Immature natural killer cell (primary cell): ENCODE data around the gene LRRC17. TPM values are rescaled to one million over a fixed set of nuclear protein-coding genes. Genes with fewer than 3 reads are reported as not detected.
"Not testable (repeated sequence)": the region's sequence is repeated elsewhere in the genome, so short reads cannot be mapped to it uniquely, and the experiment has no call there.

Experiments
- DNase-seq, 3 donors: peaks; one replicate each; pipeline ENCODE4 v3.0.0; 2022; ENCODE audit warnings: mixed read lengths in 1 of 3
- H3K27ac Mint-ChIP-seq, 6 donors: one replicate each; pipeline ENCODE4 v1.8.0; 2020; ENCODE audit warnings: mixed read lengths in 6 of 6, mild to moderate bottlenecking in 5 of 6, inconsistent platforms in 4 of 6, moderate library complexity in 3 of 6
- H3K27me3 Mint-ChIP-seq, 3 donors: one replicate each; pipeline ENCODE4 v1.8.0; 2020 to 2021; ENCODE audit warnings: low read depth in 3 of 3, mild to moderate bottlenecking in 3 of 3, mixed read lengths in 3 of 3, moderate library complexity in 3 of 3, inconsistent platforms in 1 of 3
- H3K36me3 Mint-ChIP-seq, 3 donors: one replicate each; pipeline ENCODE4 v1.8.0; 2020; ENCODE audit warnings: mixed read lengths in 3 of 3, inconsistent platforms in 2 of 3, mild to moderate bottlenecking in 2 of 3
- H3K4me1 Mint-ChIP-seq, 2 donors: one replicate each; pipeline ENCODE4 v1.8.0; 2020; ENCODE audit warnings: inconsistent platforms in 2 of 2, mild to moderate bottlenecking in 2 of 2, mixed read lengths in 2 of 2, moderate library complexity in 1 of 2
- H3K4me3 Mint-ChIP-seq, 5 donors: one replicate each; pipeline ENCODE4 v1.8.0; 2020; ENCODE audit warnings: mild to moderate bottlenecking in 5 of 5, mixed read lengths in 5 of 5, inconsistent platforms in 3 of 5, moderate library complexity in 3 of 5
- H3K9me3 Mint-ChIP-seq, 6 donors: one replicate each; pipeline ENCODE4 v1.8.0; 2020; ENCODE audit warnings: mild to moderate bottlenecking in 6 of 6, mixed read lengths in 6 of 6, inconsistent platforms in 4 of 6, moderate library complexity in 3 of 6
- polyA plus RNA-seq, 3 donors: library from polyadenylated mRNA; unstranded; fragments of 300-500 nt; fragmentation: Illumina TruSeq; gene quantifications; one replicate each; pipeline ENCODE4 v1.2.3, GENCODE V29; 2021

Gene LRRC17
- polyA plus RNA-seq, 3 donors from 2014 or later, result not detected

DNA sequence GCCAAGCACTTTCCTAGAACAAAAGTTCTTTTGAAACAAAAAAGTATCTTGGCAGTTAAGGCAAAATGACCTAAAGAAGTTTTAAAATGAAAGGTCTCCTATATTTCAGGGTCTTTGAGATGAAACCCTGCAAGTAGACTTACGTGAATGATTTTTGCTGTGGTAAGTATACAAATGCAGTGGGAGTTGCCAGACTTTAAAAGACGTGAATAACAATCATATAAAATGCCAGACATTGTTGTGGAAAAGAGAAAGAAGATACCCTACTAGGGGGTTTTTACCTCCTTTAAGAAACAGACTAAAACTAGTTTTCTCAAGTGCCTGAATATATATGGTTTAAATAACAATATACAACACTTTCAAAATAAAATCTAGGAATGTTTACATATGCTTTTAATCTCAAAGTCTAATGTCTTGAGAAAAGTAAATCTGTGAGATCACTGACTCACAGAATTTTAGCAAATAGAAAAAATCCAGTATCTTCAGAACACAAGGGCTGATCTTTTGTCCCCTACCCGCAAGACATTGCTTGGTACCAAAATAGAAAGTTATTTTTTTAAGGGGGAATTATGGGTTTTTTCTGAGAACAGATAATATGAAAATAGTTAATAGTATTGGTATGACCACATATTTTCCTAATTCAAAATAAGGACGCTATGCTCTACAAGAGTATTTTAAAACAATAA is 29.5 kb downstream of the LRRC17 start:
- Mint-ChIP-seq H3K36me3 (no peaks in the 10 kb centered on the region), H3K4me1 (no peaks in the 10 kb centered on the region), H3K9me3 (no peaks in the 10 kb centered on the region), H3K27me3 (peaks cover 0 to 4% (median 1%) of the 10 kb centered on the region in 3 donors), H3K4me3 (no peak overlapping the region), H3K27ac (no peak overlapping the region)
- DNase-seq, result no peak

GRCh38 chr7:102942868-102943267 is 30.1 kb downstream of the LRRC17 start:
- no peaks in the 10 kb centered on the region for H3K4me1 Mint-ChIP-seq
- no peak overlapping the region for H3K4me3 Mint-ChIP-seq
- H3K27ac Mint-ChIP-seq, result no peak overlapping the region
- DNase-seq, result no peak
- H3K9me3 Mint-ChIP-seq, result no peaks in the 10 kb centered on the region
- no peaks in the 10 kb centered on the region for H3K36me3 Mint-ChIP-seq
- peaks cover 0 to 4% (median 1%) of the 10 kb centered on the region in 3 donors for H3K27me3 Mint-ChIP-seq

DNA sequence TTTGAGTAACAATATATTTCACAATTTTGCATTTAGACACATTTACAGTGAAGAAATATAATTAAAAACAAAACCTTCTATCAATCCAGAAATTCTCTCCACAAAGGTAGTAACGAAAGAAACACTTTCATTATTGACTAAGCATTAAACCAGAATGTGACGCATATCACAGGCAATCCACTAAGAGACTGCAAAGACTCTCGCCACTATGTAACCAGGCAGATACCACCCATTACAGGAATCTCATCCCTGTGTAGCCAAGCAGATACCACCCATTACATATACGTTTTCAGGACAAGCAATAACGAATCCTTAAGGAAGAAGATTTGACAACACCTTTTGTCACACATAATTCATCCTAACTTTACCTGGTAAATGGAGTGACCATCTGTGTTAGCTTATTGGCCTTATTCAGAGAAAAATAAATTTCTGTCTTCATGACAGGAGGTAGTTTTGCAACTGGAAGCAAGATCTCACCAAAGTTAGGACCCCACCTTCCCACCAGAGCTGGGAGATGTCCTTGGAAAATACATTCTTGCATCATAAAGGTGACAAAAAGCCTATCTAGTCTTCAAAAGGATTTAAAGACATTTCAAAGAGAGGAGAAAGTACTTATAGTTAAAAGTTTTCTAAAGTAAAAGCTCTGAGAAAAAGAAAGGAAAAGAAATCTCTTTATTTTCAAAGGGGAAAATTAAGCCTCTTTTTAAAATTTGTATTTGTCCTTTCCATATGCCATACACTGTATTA is 30.8 kb downstream of the LRRC17 start:
- no peaks in the 10 kb centered on the region for H3K9me3 Mint-ChIP-seq

DNA sequence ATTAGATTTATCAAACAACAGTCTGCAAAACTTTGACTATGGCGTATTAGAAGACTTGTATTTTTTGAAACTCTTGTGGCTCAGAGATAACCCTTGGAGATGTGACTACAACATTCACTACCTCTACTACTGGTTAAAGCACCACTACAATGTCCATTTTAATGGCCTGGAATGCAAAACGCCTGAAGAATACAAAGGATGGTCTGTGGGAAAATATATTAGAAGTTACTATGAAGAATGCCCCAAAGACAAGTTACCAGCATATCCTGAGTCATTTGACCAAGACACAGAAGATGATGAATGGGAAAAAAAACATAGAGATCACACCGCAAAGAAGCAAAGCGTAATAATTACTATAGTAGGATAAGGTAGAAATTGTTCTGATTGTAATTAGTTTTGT is 31.4 kb downstream of the LRRC17 start:
- H3K27me3 Mint-ChIP-seq, result peaks cover 0 to 4% (median 1%) of the 10 kb centered on the region in 3 donors

More for the DNA sequence above, 30.8 kb downstream of the LRRC17 start:
- H3K4me3 Mint-ChIP-seq, result no peak overlapping the region
- no peak overlapping the region for H3K27ac Mint-ChIP-seq
- H3K27me3 Mint-ChIP-seq, result peaks cover 0 to 4% (median 1%) of the 10 kb centered on the region in 3 donors
- DNase-seq, result no peak
- H3K36me3 Mint-ChIP-seq, result no peaks in the 10 kb centered on the region
- no peaks in the 10 kb centered on the region for H3K4me1 Mint-ChIP-seq

DNA sequence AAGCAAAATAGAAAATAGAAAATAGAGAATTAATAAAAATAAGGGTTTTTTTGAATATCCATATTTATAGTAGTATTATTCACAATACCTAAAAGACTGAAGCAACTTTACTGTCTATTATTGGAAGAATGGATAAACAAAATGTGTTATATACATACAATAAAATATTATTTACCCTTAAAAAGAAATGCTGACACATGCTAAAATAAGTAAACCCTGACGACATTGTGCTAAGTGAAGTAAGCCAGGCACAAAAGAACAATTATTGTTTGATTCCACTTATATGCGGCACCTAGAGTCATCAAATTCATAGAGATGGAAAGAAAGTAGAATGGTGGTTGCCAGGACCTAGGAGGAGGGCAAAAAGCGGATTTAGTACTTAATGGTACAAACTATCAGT is 39.0 kb downstream of the LRRC17 start:
- H3K4me1 Mint-ChIP-seq, result no peaks in the 10 kb centered on the region
- H3K4me3 Mint-ChIP-seq, result no peak overlapping the region
- H3K36me3 Mint-ChIP-seq, result peaks cover 0 to 4% (median 0%) of the 10 kb centered on the region in 3 donors
- H3K27me3 Mint-ChIP-seq, result peaks cover 0 to 6% (median 4%) of the 10 kb centered on the region in 3 donors
- peaks cover 2 to 22% (median 14%) of the 10 kb centered on the region in 6 donors for H3K9me3 Mint-ChIP-seq
- no peak overlapping the region for H3K27ac Mint-ChIP-seq
- no peak for DNase-seq

More for the DNA sequence above, 31.4 kb downstream of the LRRC17 start:
- Mint-ChIP-seq H3K4me3 (no peak overlapping the region), H3K36me3 (no peaks in the 10 kb centered on the region), H3K4me1 (no peaks in the 10 kb centered on the region), H3K9me3 (no peaks in the 10 kb centered on the region), H3K27ac (no peak overlapping the region)
- DNase-seq, result no peak

DNA sequence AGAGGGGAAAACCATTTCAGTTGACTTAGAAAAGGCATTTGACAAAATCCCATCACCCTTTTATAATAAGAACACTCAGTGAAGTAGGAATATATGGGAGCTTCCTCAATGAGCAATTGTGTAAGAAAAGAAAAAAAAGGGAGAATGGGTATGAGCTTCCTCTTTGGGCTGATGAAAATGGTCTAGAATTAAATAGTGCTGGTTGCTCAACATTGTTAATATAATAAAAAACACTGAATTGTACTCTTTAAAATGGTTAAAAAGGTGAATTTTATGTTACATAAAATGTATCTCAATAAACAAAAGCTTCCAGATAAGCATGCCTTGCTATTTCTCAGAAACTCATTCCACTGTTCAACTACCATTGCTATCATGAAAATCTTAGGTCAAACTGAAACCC is 40.6 kb downstream of the LRRC17 start:
- Mint-ChIP-seq H3K27ac (no peak overlapping the region), H3K9me3 (peaks cover 2 to 22% (median 14%) of the 10 kb centered on the region in 6 donors), H3K4me1 (no peaks in the 10 kb centered on the region), H3K36me3 (peaks cover 0 to 4% (median 0%) of the 10 kb centered on the region in 3 donors), H3K27me3 (peaks cover 0 to 8% (median 4%) of the 10 kb centered on the region in 3 donors), H3K4me3 (no peak overlapping the region)
- DNase-seq, result no peak

DNA sequence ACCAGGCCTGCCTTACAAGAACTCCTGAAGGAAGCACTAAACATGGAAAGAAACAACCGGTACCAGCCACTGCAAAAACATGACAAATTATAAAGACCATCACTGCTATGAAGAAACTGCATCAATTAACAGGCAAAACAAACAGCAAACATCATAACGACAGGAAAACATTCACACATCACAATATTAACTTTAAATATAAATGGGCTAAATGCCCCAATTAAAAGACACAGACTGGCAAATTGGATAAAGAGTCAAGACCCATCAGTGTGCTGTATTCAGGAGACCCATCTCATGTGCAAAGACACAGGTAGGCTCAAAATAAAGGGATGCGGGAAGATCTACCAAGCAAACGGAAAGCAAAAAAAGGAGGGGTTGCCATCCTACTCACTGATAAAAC is 41.6 kb downstream of the LRRC17 start:
- H3K4me3 Mint-ChIP-seq, DNase-seq, H3K27ac Mint-ChIP-seq, H3K4me1 Mint-ChIP-seq, H3K27me3 Mint-ChIP-seq, H3K36me3 Mint-ChIP-seq: not testable (repeated sequence)
- H3K9me3 Mint-ChIP-seq, result peaks cover 2 to 22% (median 14%) of the 10 kb centered on the region in 6 donors

GRCh38 chr7:102958004-102958403 is 45.2 kb downstream of the LRRC17 start:
- not testable (repeated sequence) for H3K27ac Mint-ChIP-seq, H3K36me3 Mint-ChIP-seq, DNase-seq, H3K4me1 Mint-ChIP-seq, H3K4me3 Mint-ChIP-seq, H3K27me3 Mint-ChIP-seq
- H3K9me3 Mint-ChIP-seq, result peaks cover 2 to 22% (median 14%) of the 10 kb centered on the region in 6 donors

GRCh38 chr7:102961993-102962392 is 49.2 kb downstream of the LRRC17 start:
- H3K4me1 Mint-ChIP-seq, H3K36me3 Mint-ChIP-seq, H3K27me3 Mint-ChIP-seq, DNase-seq, H3K9me3 Mint-ChIP-seq, H3K4me3 Mint-ChIP-seq, H3K27ac Mint-ChIP-seq: not testable (repeated sequence)

GRCh38 chr7:102966465-102966864 is 53.7 kb downstream of the LRRC17 start:
- Mint-ChIP-seq H3K36me3 (no peaks in the 10 kb centered on the region), H3K27me3 (peaks cover 0 to 3% (median 0%) of the 10 kb centered on the region in 3 donors), H3K9me3 (no peaks in the 10 kb centered on the region), H3K4me3 (no peak overlapping the region), H3K27ac (no peak overlapping the region), H3K4me1 (no peaks in the 10 kb centered on the region)
- DNase-seq, result no peak

DNA sequence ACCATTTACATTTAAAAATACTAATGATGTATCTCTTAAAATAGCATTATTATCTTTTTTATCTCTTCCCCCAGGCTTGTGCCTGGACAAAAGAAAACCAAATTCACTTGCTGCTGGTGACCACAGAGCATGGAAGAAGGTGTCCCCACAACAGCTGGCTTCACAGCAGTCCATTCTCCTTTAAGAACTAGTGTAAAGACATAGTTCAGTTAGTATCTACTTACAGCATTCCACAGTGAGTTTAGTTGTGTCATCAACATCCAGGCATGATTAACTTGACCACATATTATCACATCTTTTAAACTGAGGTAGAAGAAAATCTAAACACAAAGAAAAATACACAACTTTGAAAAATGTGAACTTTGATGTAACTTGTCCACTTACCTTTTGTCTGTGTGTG is 55.0 kb downstream of the LRRC17 start:
- H3K36me3 Mint-ChIP-seq, result no peaks in the 10 kb centered on the region

GRCh38 chr7:102973096-102973802 is 60.4 kb downstream of the LRRC17 start:
- no peak for DNase-seq
- Mint-ChIP-seq H3K4me1 (no peaks in the 10 kb centered on the region), H3K36me3 (no peaks in the 10 kb centered on the region), H3K27ac (no peak overlapping the region), H3K27me3 (peaks cover 1 to 7% (median 2%) of the 10 kb centered on the region in 3 donors), H3K9me3 (no peaks in the 10 kb centered on the region), H3K4me3 (no peak overlapping the region)

More for the DNA sequence above, 55.0 kb downstream of the LRRC17 start:
- H3K27ac Mint-ChIP-seq, result no peak overlapping the region
- no peak overlapping the region for H3K4me3 Mint-ChIP-seq
- no peaks in the 10 kb centered on the region for H3K4me1 Mint-ChIP-seq
- H3K9me3 Mint-ChIP-seq, result no peaks in the 10 kb centered on the region
- no peak for DNase-seq
- peaks cover 0 to 3% (median 0%) of the 10 kb centered on the region in 3 donors for H3K27me3 Mint-ChIP-seq

GRCh38 chr7:102974366-102975236 is 61.8 kb downstream of the LRRC17 start:
- H3K27ac Mint-ChIP-seq, result no peak overlapping the region
- no peaks in the 10 kb centered on the region for H3K4me1 Mint-ChIP-seq
- no peak for DNase-seq
- H3K27me3 Mint-ChIP-seq, result peaks cover 1 to 7% (median 2%) of the 10 kb centered on the region in 3 donors
- H3K9me3 Mint-ChIP-seq, result no peaks in the 10 kb centered on the region
- no peak overlapping the region for H3K4me3 Mint-ChIP-seq
- H3K36me3 Mint-ChIP-seq, result no peaks in the 10 kb centered on the region
